OCI-LY3 (cell line): ENCODE results near the gene MUS81.

Experiments
- CTCF ChIP-seq: fragments of 200-600, 300-600 bp; sonication (generic); IDR thresholded peaks from 2 replicates; pipeline ENCODE4 v1.5.1; 2014; ENCODE audit warnings: antibody characterized with exemption, low read length, low read depth
- EZH2phosphoT487 ChIP-seq: fragments of 200-600 bp; shearing (Covaris generic); IDR thresholded peaks from 2 replicates; pipeline ENCODE4 v1.6.1; 2018; ENCODE audit warnings: antibody characterized with exemption, mixed run types, low read depth

DNA sequence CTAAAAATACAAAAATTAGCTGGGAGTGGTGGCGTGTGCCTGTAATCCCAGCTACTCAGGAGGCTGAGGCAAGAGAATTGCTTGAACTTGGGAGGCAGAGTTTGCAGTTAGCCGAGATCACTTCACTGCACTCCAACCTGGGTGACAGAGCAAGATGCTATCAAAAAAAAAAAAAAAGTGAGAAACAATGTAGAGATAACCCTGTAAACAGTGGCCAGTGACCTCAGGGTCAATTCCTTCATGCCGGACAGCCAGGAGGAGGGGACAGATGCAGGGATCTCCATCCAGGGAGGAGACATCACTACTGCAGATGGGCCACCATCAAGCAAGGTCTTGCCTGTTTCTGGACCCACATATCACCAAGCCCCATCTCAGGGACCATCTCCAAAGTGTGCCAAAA, 12.5 kb upstream of the MUS81 start:
- TF ChIP-seq CTCF (no peak), EZH2phosphoT487 (no peak)
